PC-3 (cell line): ENCODE results near the gene NIN. TPM values are rescaled to one million over a fixed set of nuclear protein-coding genes. Genes with fewer than 3 reads are reported as not detected.
A peak's percentile ranks its signal among the peaks of the same experiment; 100 is the strongest.

ENCODE experiments used
- ATAC-seq: fragments of 200-7000 bp; cut with Tn5 transposase; 2 replicates; pipeline ENCODE4 v1.9.1; 2020; ENCODE audit warnings: mild to moderate bottlenecking, moderate library complexity
- BruUV-seq: library from RNA; stranded (reverse); fragments of 400-500 nt; replicated peaks from 2 replicates; lab custom pipeline; 2021; lab: Mats Ljungman, UMichigan
- CTCF ChIA-PET: fragments of 300-600 bp; sonication (Branson Sonifier 250); formaldehyde crosslinking; loops from one replicate; lab custom pipeline; 2022; ENCODE audit warnings: antibody characterized with exemption; lab: Charles Lee
- POLR2A ChIA-PET: fragments of 300-600 bp; sonication (Branson Sonifier 250); formaldehyde crosslinking; loops from one replicate; lab custom pipeline; 2022; ENCODE audit warnings: antibody characterized with exemption; ENCODE audit not compliant: unreplicated experiment; lab: Charles Lee
- DNase-seq: peaks from one replicate; pipeline ENCODE4 v3.0.0-alpha.2; 2015
- H2AFZ ChIP-seq: fragments of 300-600 bp; sonication (generic); 2 replicates; pipeline ENCODE4 v1.6.0; 2016; ENCODE audit warnings: antibody characterized with exemption, low read length
- H3F3A ChIP-seq: fragments of 300-600 bp; sonication (generic); one replicate; pipeline ENCODE4 v1.6.0; 2017; ENCODE audit warnings: antibody characterized with exemption, low read length, control low read depth, mild to moderate bottlenecking; ENCODE audit not compliant: unreplicated experiment
- H3K27ac ChIP-seq: fragments of 300-600 bp; sonication (generic); 2 replicates; pipeline ENCODE4 v1.5.1; 2016; ENCODE audit warnings: mild to moderate bottlenecking, low read length
- H3K27me3 ChIP-seq: fragments of 300-600 bp; sonication (generic); 2 replicates; pipeline ENCODE4 v1.6.1; 2016; ENCODE audit warnings: low read length, mixed read lengths
- H3K36me3 ChIP-seq: fragments of 300-600 bp; sonication (generic); 2 replicates; pipeline ENCODE4 v1.6.1; 2016; ENCODE audit warnings: low read depth, mixed run types, low read length, mixed read lengths
- H3K4me1 ChIP-seq: fragments of 300-600 bp; sonication (generic); 2 replicates; pipeline ENCODE4 v1.5.1; 2016; ENCODE audit warnings: low read length; ENCODE audit not compliant: insufficient read depth
- H3K4me2 ChIP-seq: fragments of 300-600 bp; sonication (generic); 2 replicates; pipeline ENCODE4 v1.6.0; 2016; ENCODE audit warnings: low read length
- H3K4me3 ChIP-seq: fragments of 300-600 bp; sonication (generic); 2 replicates; pipeline ENCODE4 v1.5.1; 2016; ENCODE audit warnings: mild to moderate bottlenecking, low read length, mixed read lengths
- H3K79me2 ChIP-seq: fragments of 300-600 bp; sonication (generic); 2 replicates; pipeline ENCODE4 v1.6.1; 2017; ENCODE audit warnings: low read length, mixed read lengths
- H3K9ac ChIP-seq: fragments of 300-600 bp; sonication (generic); 2 replicates; pipeline ENCODE4 v1.6.0; 2016; ENCODE audit warnings: mild to moderate bottlenecking, low read length
- H3K9me2 ChIP-seq: fragments of 300-600 bp; sonication (generic); replicated peaks from 2 replicates; pipeline ENCODE4 v1.6.1; 2016; ENCODE audit warnings: mixed run types, low read length, mixed read lengths
- H3K9me3 ChIP-seq: fragments of 300-600 bp; sonication (generic); 2 replicates; pipeline ENCODE4 v1.6.1; 2016; ENCODE audit warnings: low read length, mixed read lengths
- H4K20me1 ChIP-seq: fragments of 300-600 bp; sonication (generic); 2 replicates; pipeline ENCODE4 v1.6.1; 2016; ENCODE audit warnings: low read length, mixed read lengths
- CTCF ChIP-seq: fragments of 300-600 bp; sonication (generic); conservative IDR thresholded peaks from 2 replicates; pipeline ENCODE4 v1.5.1; 2017; ENCODE audit warnings: antibody characterized with exemption, low read depth, mild to moderate bottlenecking, low read length
- EZH2 ChIP-seq: fragments of 300-600 bp; sonication (generic); IDR thresholded peaks from one replicate; pipeline ENCODE4 v1.6.1; 2017; ENCODE audit warnings: antibody characterized with exemption, mild to moderate bottlenecking, low read length; ENCODE audit not compliant: unreplicated experiment
- EZH2phosphoT487 ChIP-seq: fragments of 300-600 bp; sonication (generic); IDR thresholded peaks from 2 replicates; pipeline ENCODE4 v1.6.1; 2018; ENCODE audit warnings: mild to moderate bottlenecking, antibody characterized with exemption, low read length, borderline replicate concordance
- intact Hi-C: fragments of 100-400 bp; cut with micrococcal nuclease; formaldehyde crosslinking; loops from 2 replicates; pipeline ENCODE4 v1.9.0; 2023
- total RNA-seq: library from RNA; depleted of rRNA; stranded (reverse); fragments of >200 nt; gene quantifications from 2 replicates; pipeline ENCODE4 v1.2.3, GENCODE V29; 2014

Gene NIN
- total RNA-seq, 1 experiment from 2014 or later: 34.3 TPM

GRCh38 chr14:50786751-50787464 lies 44.1 kb downstream of the NIN start:
- peak overlapping the region; percentile 0; the same call in 1 of the 2 replicates for H3K4me2 ChIP-seq
- H3K27me3 ChIP-seq: no peaks in the 10 kb centered on the region
- no peak for DNase-seq
- H2AFZ ChIP-seq: no peak overlapping the region
- H3K79me2 ChIP-seq: no peaks in the 10 kb centered on the region
- H3F3A ChIP-seq: no peaks in the 10 kb centered on the region
- H3K4me1 ChIP-seq: peaks cover 15% of the 10 kb centered on the region
- TF ChIP-seq CTCF: no peak
- no peak for TF ChIP-seq EZH2
- peak; percentile 65 for ATAC-seq
- no TSS peak for BruUV-seq
- no peaks in the 10 kb centered on the region for H3K36me3 ChIP-seq
- H4K20me1 ChIP-seq: no peaks in the 10 kb centered on the region
- POLR2A ChIA-PET: interaction anchor here (0.6 to 0.7 kb wide), 4 partner anchors 28 to 44 kb away, joined by 3 to 4 read pairs (median 4); partner anchors contain the start of gene NIN
- H3K4me3 ChIP-seq: no peak overlapping the region
- CTCF ChIA-PET: interaction anchor here (0.7 to 1.5 kb wide), 4 partner anchors 11 to 907 kb away, joined by 4 to 8 read pairs (median 5); no protein-coding TSS in a partner anchor
- no peaks in the 10 kb centered on the region for H3K9me3 ChIP-seq
- intact Hi-C loops: loop anchor here (2.0 to 5.0 kb wide), 5 partner anchors 14 to 155 kb away; partner anchors contain the start of genes NIN and PYGL
- no peaks in the 10 kb centered on the region for H3K9me2 ChIP-seq
- H3K27ac ChIP-seq: peak overlapping the region; percentile 18; the same call in 1 of the 2 replicates
- no peak overlapping the region for H3K9ac ChIP-seq

GRCh38 chr14:50785457-50786063 lies 45.4 kb downstream of the NIN start:
- Histone ChIP-seq H4K20me1 (no peaks in the 10 kb centered on the region), H3F3A (no peaks in the 10 kb centered on the region), H3K4me3 (no peak overlapping the region), H3K36me3 (no peaks in the 10 kb centered on the region), H3K9ac (no peak overlapping the region), H3K4me2 (no peak overlapping the region), H2AFZ (no peak overlapping the region), H3K4me1 (peaks cover 15% of the 10 kb centered on the region), H3K9me3 (no peaks in the 10 kb centered on the region), H3K79me2 (no peaks in the 10 kb centered on the region), H3K27me3 (no peaks in the 10 kb centered on the region), H3K27ac (no peak overlapping the region), H3K9me2 (no peaks in the 10 kb centered on the region)
- no TSS peak for BruUV-seq
- intact Hi-C loops: loop anchor here (2.0 to 5.0 kb wide), 5 partner anchors 15 to 157 kb away; partner anchors contain the start of genes NIN and PYGL
- POLR2A ChIA-PET: interaction anchor here (0.6 to 0.7 kb wide), 2 partner anchors 45 to 177 kb away, joined by 5 to 11 read pairs; no protein-coding TSS in a partner anchor
- ATAC-seq: no peak
- TF ChIP-seq CTCF (no peak), EZH2phosphoT487 (no peak), EZH2 (no peak)
- DNase-seq: no peak
- CTCF ChIA-PET: interaction anchor here (0.9 to 1.5 kb wide), 2 partner anchors 9 to 75 kb away, joined by 3 to 8 read pairs; no protein-coding TSS in a partner anchor
